ENCODE data around the gene PRPS1L1.

Gene PRPS1L1

GRCh38 chr7:18037609-18038008 lies 10.0 kb upstream of the PRPS1L1 start:
- no peak overlapping the region for H3K4me3 ChIP-seq (ENCODE audit: low read length)
- H3K27ac ChIP-seq (ENCODE audit: low read length), result no peak overlapping the region
- no peaks in the 10 kb centered on the region for H4K20me1 ChIP-seq (ENCODE audit: insufficient read depth, low read length)
- no peaks in the 10 kb centered on the region for H3K36me3 ChIP-seq (replicated peaks; ENCODE audit: insufficient read depth, low read length)
- no peak overlapping the region for H3K4me2 ChIP-seq (ENCODE audit: low read depth, low read length)
- H3F3A ChIP-seq (ENCODE audit: insufficient read depth, low read length), result no peaks in the 10 kb centered on the region
- no peak for TF ChIP-seq CTCF (IDR thresholded peaks at IDR 0.05; ENCODE audit: low read length)
- TF ChIP-seq EZH2phosphoT487 (IDR thresholded peaks at IDR 0.05; ENCODE audit: low read length), result no peak
- no peak for TF ChIP-seq EZH2 (optimal IDR thresholded peaks at IDR 0.05; ENCODE audit: low read depth, low read length)
- no peak overlapping the region for H3K9ac ChIP-seq (ENCODE audit: low read length)
- H3K79me2 ChIP-seq (ENCODE audit: low read length), result no peaks in the 10 kb centered on the region
- H2AFZ ChIP-seq (ENCODE audit: low read length), result no peak overlapping the region
- H3K9me2 ChIP-seq (replicated peaks; ENCODE audit: insufficient read depth, low read length), result no peaks in the 10 kb centered on the region
- no peak for DNase-seq
- no peaks in the 10 kb centered on the region for H3K4me1 ChIP-seq (ENCODE audit: low read length)
- no peaks in the 10 kb centered on the region for H3K9me3 ChIP-seq (replicated peaks; ENCODE audit: insufficient read depth, low read length)
- no peaks in the 10 kb centered on the region for H3K27me3 ChIP-seq (replicated peaks; ENCODE audit: insufficient read depth, low read length)

GRCh38 chr7:18036783-18037182 lies 9.1 kb upstream of the PRPS1L1 start:
- H3K4me3 ChIP-seq (ENCODE audit: low read length), result no peak overlapping the region
- H3K27me3 ChIP-seq (replicated peaks; ENCODE audit: insufficient read depth, low read length), result no peaks in the 10 kb centered on the region
- DNase-seq, result no peak
- H3K9me3 ChIP-seq (replicated peaks; ENCODE audit: insufficient read depth, low read length), result no peaks in the 10 kb centered on the region
- H3K79me2 ChIP-seq (ENCODE audit: low read length), result no peaks in the 10 kb centered on the region
- TF ChIP-seq EZH2phosphoT487 (IDR thresholded peaks at IDR 0.05; ENCODE audit: low read length), result no peak
- no peak for TF ChIP-seq CTCF (IDR thresholded peaks at IDR 0.05; ENCODE audit: low read length)
- TF ChIP-seq EZH2 (optimal IDR thresholded peaks at IDR 0.05; ENCODE audit: low read depth, low read length), result no peak
- no peak overlapping the region for H3K9ac ChIP-seq (ENCODE audit: low read length)
- no peaks in the 10 kb centered on the region for H3K4me1 ChIP-seq (ENCODE audit: low read length)
- H3K4me2 ChIP-seq (ENCODE audit: low read depth, low read length), result no peak overlapping the region
- H2AFZ ChIP-seq (ENCODE audit: low read length), result no peak overlapping the region
- no peaks in the 10 kb centered on the region for H3F3A ChIP-seq (ENCODE audit: insufficient read depth, low read length)
- H3K27ac ChIP-seq (ENCODE audit: low read length), result no peak overlapping the region
- H4K20me1 ChIP-seq (ENCODE audit: insufficient read depth, low read length), result no peaks in the 10 kb centered on the region
- no peaks in the 10 kb centered on the region for H3K36me3 ChIP-seq (replicated peaks; ENCODE audit: insufficient read depth, low read length)
- no peaks in the 10 kb centered on the region for H3K9me2 ChIP-seq (replicated peaks; ENCODE audit: insufficient read depth, low read length)

GRCh38 chr7:18030758-18031157 lies 3.1 kb upstream of the PRPS1L1 start:
- Histone ChIP-seq H3K27me3 (replicated peaks; ENCODE audit: insufficient read depth, low read length) (no peaks in the 10 kb centered on the region), H3K4me1 (ENCODE audit: low read length) (no peaks in the 10 kb centered on the region), H3K9me2 (replicated peaks; ENCODE audit: insufficient read depth, low read length) (no peaks in the 10 kb centered on the region), H3K9ac (ENCODE audit: low read length) (no peak overlapping the region), H2AFZ (ENCODE audit: low read length) (no peak overlapping the region), H3K79me2 (ENCODE audit: low read length) (no peaks in the 10 kb centered on the region), H3K4me3 (ENCODE audit: low read length) (no peak overlapping the region), H3K36me3 (replicated peaks; ENCODE audit: insufficient read depth, low read length) (no peaks in the 10 kb centered on the region), H3F3A (ENCODE audit: insufficient read depth, low read length) (no peaks in the 10 kb centered on the region), H3K9me3 (replicated peaks; ENCODE audit: insufficient read depth, low read length) (no peaks in the 10 kb centered on the region), H4K20me1 (ENCODE audit: insufficient read depth, low read length) (no peaks in the 10 kb centered on the region), H3K27ac (ENCODE audit: low read length) (no peak overlapping the region), H3K4me2 (ENCODE audit: low read depth, low read length) (no peak overlapping the region)
- no peak for DNase-seq
- TF ChIP-seq EZH2phosphoT487 (IDR thresholded peaks at IDR 0.05; ENCODE audit: low read length) (no peak), CTCF (IDR thresholded peaks at IDR 0.05; ENCODE audit: low read length) (no peak), EZH2 (optimal IDR thresholded peaks at IDR 0.05; ENCODE audit: low read depth, low read length) (no peak)

Measured in MM.1S (cell line).